Activated CD4-positive, CD25-positive, alpha-beta regulatory T cell treated with anti-CD3 and anti-CD28 coated beads, Interleukin-2, amount 50 U/mL, for 24 hours (primary cell): ENCODE data around the gene ANKS1A.

Source experiments
- ATAC-seq, 2 donors: fragments of 150-1000 bp; cut with Tn5 transposase; one replicate each; pipeline ENCODE4 v1.10.0; 2021; ENCODE audit warnings: mild to moderate bottlenecking in 1 of 2, moderate library complexity in 1 of 2

The ANKS1A gene

DNA sequence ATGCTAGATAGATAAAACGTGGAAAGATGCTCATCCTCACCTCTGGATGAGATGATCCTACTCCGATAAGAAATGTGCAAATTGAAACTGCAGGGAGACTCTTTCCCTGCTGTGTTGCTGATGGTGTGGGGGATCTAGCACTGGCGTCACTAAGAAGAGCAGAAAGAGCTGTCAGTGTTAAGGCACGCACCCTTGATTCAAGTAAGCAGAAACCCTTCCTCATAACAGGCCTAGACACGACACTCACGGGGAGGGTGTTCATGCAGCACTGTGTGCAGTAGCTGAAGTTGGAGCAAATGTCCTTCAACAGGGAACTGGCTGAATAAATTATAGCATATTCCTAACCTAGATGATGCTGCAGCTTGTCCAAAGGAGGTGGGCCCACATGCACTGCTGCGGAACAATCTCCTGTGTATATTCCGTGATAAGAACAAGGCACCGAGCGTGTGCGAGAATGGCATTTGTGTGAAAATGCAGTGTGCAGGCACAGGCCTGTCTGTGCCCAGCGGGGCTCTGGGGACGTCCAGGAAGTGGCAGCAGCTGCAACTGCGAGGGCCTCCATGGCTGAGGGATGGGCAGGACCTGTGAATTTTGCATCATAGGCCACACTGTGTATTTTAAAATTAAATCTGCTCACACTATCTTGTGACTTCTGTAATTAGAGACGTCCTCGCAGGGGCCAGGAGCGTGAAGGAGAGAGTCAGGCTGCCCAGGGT is 188.1 kb downstream of the ANKS1A start:
- no peak for ATAC-seq

DNA sequence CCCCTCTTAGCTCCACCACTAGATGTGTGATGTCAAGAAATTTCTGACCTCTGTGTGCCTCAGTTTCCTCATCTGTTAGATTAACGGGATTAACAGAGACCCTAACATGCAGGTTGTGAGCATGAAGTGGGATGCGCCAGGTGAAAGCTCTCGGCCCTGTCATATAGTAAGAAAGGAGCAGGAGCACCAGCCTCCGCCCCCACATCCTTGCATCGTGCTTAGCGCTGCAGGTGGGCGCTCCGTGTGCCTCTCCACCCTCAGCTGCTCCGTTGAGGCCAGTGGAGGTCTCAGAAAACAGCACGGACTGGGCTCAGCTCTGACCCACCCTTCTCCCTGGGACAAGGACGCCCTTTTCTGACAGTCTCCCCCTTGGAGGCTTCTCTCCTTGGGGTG is 188.7 kb downstream of the ANKS1A start:
- no peak for ATAC-seq

- ATAC-seq: no peak
Measured at GRCh38 chr6:35078226-35078850, 189.3 kb downstream of the ANKS1A start.

DNA sequence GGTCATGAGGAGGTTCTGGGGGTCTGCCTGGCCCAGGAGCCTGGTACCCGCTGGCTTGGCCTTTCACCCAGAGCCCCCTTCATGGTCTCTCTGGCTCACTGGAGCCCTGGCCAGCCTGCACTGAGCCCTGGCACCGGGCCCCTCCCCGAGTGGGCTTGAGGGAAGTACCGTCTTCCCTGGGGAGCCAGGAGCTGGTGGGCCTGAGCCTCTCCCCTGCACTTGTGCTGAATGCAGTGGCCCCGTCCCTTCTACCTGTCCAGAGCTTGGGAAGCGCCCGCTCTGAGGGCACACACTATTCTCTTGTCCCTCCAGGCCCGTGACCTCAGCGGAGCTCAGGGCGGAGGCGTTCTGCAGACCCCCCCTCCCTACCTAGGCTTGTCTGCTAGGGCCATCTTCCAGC is 189.8 kb downstream of the ANKS1A start:
- ATAC-seq: no peak

- no peak for ATAC-seq
Measured at GRCh38 chr6:35079311-35080000, 190.4 kb downstream of the ANKS1A start.

- no peak for ATAC-seq
Measured at GRCh38 chr6:35080016-35080680, 191.1 kb downstream of the ANKS1A start.

DNA sequence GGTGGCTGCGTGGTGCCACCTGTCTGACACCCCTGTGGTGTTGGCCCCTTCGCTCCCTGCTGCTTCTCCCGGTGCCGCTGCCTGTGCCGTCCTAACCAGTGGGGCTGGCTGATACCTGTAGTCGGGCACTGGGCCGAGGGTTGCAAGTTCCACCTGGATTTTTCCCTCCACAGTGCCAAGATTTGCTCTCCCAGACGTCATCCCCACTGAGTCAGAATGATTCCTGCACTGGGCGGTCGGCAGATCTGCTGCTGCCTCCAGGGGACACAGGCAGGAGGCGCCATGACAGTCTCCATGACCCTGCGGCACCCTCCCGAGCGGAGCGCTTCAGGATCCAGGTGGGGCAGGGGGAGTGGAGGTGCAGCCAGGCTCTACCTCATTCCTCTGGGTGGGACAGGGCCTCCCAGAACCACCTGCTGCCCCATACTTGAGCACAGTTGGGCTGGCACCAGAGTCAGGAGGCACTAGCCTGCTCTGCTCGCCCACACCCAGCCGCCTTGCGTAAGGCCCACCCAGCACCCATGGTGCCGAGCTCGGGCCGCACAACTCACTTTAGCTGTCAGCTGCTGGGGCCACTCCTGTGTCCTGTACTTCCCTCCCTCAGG is 191.9 kb downstream of the ANKS1A start:
- no peak for ATAC-seq

DNA sequence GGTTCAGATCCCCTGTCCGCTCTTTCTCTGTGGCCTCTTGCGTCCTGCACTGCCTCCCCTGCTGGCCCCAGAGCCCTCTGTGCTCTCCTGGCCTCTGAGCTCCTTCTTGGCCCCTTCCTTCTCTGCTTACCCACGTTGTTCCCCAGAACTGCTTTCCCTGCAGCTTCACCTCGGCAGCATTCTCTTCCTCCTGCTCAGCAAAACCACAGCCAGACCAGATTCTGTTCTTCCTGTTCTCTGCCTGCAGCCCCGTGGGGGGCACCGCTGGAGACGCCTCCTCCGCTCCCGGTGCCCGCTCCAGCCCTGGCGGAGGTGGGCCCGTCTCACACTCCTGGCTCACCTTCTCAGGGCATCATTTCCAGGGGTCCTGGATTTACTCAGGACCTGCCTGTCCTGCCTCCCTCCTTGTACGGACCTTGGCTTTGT is 192.4 kb downstream of the ANKS1A start:
- ATAC-seq: no peak

DNA sequence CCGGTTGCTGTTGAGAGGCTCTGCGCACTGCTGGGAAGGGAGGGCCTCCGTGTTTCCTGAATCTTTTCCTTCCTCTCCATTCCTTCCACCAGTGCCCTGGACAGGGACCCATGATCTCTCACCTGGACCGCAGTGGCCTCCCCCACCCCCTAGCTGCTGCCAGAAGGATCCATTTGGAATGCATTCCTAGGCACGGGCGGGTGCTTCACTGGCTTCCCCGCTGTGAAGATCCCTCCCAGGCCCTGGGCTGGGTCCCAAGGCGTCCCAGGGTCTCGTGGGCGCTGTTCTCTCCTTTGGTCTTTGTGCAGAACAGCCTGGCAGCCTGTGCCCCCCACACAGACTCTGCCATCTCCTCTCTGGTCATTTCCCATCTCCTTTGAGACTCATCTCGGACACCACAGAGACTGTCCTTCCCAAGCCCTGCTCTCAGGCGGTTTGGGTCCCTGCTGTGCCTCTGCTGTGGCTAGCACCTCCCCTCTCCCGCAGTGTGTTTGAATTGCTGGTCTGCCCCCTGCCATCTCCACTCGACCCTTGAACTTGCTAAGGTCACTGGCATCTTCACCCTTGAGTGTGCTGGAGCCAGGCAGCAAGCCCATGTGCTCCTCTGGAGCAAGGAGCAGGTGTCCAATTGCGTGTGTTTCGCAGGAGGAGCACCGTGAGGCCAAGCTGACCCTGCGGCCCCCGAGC is 193.1 kb downstream of the ANKS1A start:
- no peak for ATAC-seq

DNA sequence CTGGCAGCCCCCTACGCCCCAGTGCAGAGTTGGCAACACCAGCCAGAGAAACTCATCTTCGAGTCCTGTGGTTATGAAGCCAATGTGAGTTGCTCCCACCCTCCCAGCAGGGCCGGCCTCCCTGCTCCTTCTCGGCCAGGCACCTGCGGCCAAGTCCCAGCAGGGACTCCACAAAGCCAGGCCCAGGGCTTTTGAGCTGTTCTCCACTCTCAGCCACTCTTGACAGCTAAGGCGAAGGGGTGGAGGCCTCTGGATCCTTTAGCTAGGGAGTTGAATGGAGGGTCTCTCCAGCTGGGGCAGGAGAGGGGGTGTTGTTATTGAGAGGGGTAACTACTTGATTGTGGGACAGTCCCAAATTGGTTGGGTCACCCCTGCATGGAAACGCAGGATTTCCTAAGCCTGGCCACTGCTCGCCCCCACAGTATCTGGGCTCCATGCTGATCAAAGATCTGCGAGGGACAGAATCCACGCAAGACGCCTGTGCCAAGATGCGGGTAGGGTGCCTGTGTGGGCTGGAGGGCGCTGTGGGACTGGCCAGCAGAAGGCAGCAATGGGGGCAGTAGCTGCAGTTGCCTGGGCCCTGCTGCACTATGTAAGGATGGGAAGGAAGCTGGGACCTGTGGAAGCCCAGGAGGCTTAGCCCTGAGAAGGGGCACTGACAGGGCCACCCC is 193.8 kb downstream of the ANKS1A start:
- no peak for ATAC-seq

DNA sequence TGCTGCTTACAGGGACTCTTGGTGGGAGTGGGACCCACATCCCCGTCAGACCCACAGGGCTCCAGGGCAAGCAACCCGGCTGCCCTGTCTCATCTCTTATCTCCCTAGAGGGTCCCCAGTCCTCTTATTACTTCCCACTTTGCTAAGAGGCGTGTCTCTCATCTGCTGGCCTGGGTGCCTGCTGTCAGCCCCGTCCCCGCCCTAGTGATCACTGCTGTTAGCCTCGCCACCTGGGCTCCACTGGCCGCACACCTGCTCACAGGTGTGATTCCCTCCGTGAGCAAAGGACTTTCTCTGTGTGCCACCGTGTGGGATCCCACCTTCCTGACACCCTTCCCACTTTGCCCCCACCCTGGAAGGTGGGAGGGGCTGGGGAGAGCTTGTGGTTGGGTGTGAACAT is 194.5 kb downstream of the ANKS1A start:
- ATAC-seq: no peak

DNA sequence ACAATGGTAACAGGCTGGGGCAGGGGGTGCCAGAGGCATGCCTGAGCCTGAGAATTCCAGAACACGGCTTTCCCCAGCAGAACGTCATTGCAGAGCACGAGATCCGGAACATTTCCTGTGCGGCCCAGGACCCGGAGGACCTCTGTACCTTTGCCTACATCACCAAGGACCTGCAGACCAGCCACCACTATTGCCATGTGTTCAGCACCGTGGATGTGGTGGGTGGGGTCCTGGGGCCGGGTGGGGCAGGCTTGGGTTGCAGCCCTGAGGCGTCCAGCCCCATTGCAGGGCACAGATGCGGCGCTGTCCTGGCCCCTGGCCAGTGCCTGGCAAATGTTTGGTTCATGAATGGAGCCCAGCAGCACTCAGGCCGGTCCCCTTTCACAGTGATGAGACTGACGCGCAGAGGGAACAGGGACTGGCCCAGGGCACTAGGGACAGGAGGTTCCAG is 195.0 kb downstream of the ANKS1A start:
- no peak for ATAC-seq

GRCh38 chr6:35084511-35085203 is 195.6 kb downstream of the ANKS1A start:
- no peak for ATAC-seq

- ATAC-seq: no peak
Measured at GRCh38 chr6:35085359-35086281, 196.6 kb downstream of the ANKS1A start.

DNA sequence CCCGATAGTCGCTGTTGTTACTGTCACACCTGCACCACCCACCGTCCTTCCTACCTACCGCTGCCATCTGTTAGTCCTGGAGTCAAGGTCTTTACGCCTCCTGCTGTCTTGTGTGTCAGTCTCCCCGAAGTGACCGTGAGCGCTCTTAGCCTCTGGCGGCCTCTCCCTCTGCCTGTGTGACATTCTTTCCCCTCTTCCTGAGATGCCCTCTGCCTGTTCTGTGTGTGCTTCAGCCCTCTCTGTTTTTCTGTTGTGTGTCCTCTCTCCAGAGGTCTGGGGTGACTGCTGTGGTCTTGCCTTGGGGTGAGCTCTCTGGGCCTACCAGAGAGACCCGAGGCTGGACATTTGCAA is 197.2 kb downstream of the ANKS1A start:
- ATAC-seq: no peak

- no peak for ATAC-seq
Measured at GRCh38 chr6:35086636-35087360, 197.7 kb downstream of the ANKS1A start.

GRCh38 chr6:35087361-35088280 is 198.6 kb downstream of the ANKS1A start:
- no peak for ATAC-seq
